Mammary microvascular endothelial cell (primary cell): ENCODE results near the gene MARK2. TPM values are rescaled to one million over a fixed set of nuclear protein-coding genes. Genes with fewer than 3 reads are reported as not detected.

Source experiments
- total RNA-seq: library from RNA; depleted of rRNA; stranded (reverse); fragments of >200 nt; gene quantifications from 2 replicates; pipeline ENCODE4 v1.2.3, GENCODE V29; 2015

MARK2 gene
- total RNA-seq, result 18.9 and 21.5 TPM in 2 replicates

GRCh38 chr11:63838678-63839507, at the start of gene MARK2:
MARK2 (plus strand) TSS chr11:63839110; CDS start chr11:63839507, 397 bp downstream.

GRCh38 chr11:63813035-63813562, 25.8 kb upstream of the MARK2 start, which contains the start of gene SPINDOC:
SPINDOC (plus strand) TSS chr11:63813456; CDS start chr11:63813687, 231 bp downstream.

GRCh38 chr11:63916837-63917691, 78.2 kb downstream of the MARK2 start, which contains the start of gene RCOR2:
RCOR2 (minus strand) TSS chr11:63917164; CDS start chr11:63916456, 708 bp downstream.

GRCh38 chr11:63938479-63939396, 99.8 kb downstream of the MARK2 start, which contains the start of gene NAA40:
NAA40 (plus strand) TSS chr11:63939002; CDS start chr11:63939097, 95 bp downstream.

Other genes starting within 250 kb of the MARK2 start
- 67.5 and 68.5 TPM in 2 replicates for gene PLAAT3, start 224.7 kb upstream of the MARK2 start, total RNA-seq
- 72.2 and 76.1 TPM in 2 replicates for gene ATL3, start 167.7 kb upstream of the MARK2 start, total RNA-seq
- 86.8 and 96.6 TPM in 2 replicates for gene RTN3, start 157.6 kb upstream of the MARK2 start, total RNA-seq
- gene ZFTA, start 70.3 kb upstream of the MARK2 start, total RNA-seq, result 10.9 and 22.9 TPM in 2 replicates
- 26.6 and 30.0 TPM in 2 replicates for gene SPINDOC, start 25.7 kb upstream of the MARK2 start, total RNA-seq
- gene RCOR2, start 78.1 kb downstream of the MARK2 start, total RNA-seq, result 0.07 TPM in 1 of 2 replicates, not detected in the other
- 11.7 and 14.8 TPM in 2 replicates for gene NAA40, start 99.9 kb downstream of the MARK2 start, total RNA-seq
- 479 and 599 TPM in 2 replicates for gene COX8A, start 135.5 kb downstream of the MARK2 start, total RNA-seq
- gene OTUB1, start 147.3 kb downstream of the MARK2 start, total RNA-seq, result 103 and 106 TPM in 2 replicates
- gene FLRT1, start 196.8 kb downstream of the MARK2 start, total RNA-seq, result not detected in 2 replicates